GM18517 (cell line): ENCODE measurements around the gene RFTN1.

Experiments
- ATAC-seq: cut with Tn5 transposase; IDR thresholded peaks from one replicate; pipeline ENCODE4 v1.9.1; 2021; ENCODE audit warnings: mild to moderate bottlenecking, moderate library complexity; ENCODE audit not compliant: unreplicated experiment

RFTN1 gene

DNA sequence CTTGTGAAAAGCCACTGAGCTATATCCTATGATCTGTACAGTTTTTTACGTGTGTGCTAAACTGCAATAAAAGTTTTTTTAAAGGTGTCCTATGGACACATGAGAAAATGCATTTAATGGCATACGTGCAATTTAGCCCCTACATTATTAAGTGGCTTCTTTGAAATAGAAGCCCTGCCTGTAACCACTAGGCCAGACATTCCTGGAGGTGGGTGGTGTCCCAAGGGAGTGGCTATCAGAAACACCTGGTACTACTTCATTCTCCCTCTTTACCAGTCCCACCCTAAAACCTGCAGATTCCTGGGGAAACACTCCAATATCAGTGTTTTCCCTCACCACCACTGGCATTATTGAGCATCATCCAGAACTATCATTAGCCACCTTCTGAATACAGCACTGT is 148.5 kb downstream of the RFTN1 start:
- ATAC-seq: no peak

DNA sequence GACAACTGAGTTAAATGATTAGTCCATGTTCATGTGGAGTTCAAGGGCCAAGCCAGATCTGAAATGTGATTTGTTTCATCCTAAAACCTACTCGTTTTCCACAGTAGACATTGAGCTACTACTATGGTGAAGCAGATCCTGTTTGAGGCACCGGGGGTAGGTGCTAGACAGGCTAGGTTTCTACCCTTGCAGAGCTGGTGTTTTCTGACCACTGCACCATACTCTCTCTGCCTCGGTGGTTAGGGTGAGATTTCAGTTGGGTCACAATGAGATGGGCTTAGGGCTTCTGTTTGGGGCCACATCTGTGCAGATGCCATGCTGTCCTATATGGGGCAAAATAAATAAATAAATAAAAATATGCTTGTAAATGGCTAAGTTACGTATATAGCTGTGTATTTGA is 149.2 kb downstream of the RFTN1 start:
- no peak for ATAC-seq

DNA sequence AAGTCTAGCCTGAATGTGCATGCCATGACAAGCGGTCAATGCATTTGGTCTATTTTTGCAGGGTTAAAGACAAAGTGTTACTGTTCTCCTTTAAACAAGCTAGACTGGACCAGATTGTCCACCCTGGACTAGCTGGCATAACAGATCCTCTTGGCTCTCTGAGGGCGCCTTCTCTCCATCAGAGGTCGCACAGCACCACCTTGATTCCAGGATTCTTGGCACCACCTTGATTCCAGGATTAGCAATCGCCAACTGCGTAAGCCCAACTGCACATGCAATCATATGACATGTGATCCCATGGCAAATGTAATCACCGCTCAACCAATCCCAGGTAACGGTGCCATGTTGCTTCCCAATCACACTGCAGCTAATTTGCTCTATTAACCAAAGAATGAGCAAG is 149.9 kb downstream of the RFTN1 start:
- ATAC-seq: no peak

DNA sequence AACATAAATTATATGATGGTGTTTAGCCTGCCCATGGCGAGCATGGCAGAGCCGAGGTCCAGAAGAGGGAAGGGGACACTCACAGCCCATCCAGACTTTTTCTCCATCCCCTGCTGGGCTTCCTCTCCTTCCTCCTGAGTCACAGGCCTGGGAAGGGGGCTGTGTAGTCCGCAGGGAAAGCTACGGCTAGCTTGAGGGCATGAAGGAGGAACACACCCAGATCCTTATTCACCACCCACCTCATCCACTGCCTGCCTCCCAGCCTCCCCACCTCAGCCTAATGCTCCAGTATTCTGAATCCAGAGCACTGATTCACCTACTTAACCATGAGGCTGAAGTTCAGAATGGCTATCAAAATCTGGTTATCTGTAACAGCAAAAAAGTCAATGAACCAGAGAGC is 150.7 kb downstream of the RFTN1 start:
- no peak for ATAC-seq

DNA sequence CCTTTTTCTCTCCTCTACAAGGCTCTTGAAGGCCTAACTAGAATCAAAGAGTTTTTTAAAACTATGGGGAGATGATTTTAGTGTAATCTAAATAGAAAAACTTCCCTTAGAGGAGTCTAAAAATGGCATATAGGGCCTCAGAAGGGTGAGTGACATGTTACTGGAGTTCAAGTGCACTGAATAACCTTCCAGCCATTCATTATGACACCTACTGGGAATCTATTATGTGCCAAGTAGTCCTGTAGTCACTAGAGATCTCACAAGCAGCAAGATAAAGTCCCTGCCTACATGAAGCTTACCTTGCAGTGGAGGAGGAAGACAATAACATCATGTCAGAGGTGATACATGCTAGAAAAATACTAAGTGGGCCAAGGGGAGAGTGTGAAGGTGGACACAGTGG is 152.4 kb downstream of the RFTN1 start:
- ATAC-seq: no peak

DNA sequence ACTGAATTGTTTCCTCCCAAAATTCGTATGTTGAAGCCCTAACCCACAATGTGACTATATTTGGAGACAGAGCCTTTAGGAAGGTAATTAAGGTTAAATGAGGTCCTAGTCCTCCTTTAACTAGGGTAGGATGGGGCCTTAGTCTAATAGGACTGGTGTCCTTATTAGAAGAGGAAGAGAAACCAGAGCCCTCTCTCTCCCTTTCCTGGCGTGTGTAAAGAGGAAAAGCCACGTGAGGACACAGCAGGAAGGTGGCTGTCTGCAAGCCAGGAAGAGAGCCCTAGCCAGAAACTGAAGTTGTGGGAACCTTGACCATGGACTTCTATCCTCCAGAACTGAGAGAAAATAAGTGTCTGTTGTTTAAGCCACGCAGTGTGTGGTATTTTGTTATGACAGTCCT is 154.2 kb downstream of the RFTN1 start:
- no peak for ATAC-seq

DNA sequence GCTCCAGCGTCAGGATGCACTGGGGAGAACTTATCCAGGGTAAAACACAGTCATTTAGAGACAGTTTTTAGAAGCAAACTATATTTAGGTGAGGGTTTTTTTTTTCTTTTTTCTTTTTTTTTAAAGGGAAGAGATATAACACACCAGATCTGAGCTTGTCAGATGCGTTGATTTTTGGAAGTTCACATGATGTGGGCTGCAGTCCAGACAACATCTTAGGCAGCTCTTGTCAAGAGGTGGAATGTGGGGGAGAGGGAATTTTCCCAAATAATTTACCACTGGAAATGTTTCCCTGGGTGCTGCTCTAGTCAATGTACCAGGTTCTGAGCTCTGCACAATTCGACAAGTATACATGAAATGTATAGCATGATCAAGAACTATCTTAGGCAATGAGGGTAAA is 155.2 kb downstream of the RFTN1 start:
- no peak for ATAC-seq

DNA sequence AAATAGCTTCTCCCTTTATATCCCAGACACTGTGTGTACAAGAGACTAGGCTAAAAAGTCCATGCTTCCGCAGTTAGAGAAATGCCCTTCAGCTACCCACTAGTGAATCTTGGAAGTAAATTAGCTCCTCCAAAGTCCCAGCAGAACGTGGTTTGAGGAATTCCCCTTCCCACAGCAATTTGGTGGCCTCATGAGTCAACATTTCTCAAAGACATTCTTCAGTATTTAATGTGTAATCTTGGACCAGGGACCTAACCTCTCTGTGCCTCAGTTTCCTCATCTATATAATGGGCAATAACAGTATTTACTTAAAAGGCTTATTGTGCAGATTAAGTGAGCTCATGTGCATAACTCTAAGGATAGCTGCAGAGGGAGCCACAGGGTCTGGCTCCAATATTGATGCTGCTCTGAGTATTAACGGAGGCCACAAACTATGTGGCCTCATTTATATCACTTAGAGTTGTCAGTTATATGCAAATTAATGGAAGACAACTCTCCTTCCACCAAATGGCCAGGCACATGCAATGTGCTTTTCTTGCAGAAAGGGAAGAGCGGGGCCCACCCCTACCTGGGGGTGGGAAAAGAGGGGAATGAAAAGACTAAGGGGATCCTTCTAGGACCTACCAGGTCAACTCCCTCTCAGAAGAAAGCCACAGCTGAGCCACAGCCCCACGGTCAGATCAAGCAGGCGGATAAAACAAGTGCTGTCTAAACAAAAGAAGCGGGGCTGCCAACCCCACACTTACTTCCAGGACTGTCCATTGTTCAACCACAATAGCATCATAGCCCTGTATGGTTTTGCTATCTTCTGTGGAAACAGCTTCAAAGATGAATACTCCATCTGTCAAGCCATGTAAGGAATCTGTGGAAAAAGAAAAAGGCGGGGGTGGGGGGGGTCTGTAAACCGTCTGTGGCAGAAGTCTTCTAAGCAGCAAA is 156.0 kb downstream of the RFTN1 start:
- ATAC-seq: no peak

DNA sequence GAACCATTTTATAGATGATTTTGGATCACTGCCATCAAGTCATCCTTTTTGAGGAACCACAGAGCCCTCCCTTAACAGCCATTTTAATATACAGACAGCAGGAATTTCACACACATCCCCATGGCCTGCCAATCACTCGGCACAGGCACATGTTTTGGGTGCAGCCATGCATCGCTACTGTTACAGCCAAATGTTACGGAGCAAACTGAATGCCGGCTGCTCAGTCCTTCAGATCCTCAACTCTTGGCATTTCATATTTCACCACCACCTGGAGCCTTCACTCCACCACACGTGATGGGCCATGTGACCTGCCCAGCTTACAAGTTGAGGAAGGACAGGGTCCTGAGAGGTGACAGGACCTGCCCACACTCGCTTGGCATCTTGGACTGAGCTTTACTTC is 157.7 kb downstream of the RFTN1 start:
- ATAC-seq: no peak

DNA sequence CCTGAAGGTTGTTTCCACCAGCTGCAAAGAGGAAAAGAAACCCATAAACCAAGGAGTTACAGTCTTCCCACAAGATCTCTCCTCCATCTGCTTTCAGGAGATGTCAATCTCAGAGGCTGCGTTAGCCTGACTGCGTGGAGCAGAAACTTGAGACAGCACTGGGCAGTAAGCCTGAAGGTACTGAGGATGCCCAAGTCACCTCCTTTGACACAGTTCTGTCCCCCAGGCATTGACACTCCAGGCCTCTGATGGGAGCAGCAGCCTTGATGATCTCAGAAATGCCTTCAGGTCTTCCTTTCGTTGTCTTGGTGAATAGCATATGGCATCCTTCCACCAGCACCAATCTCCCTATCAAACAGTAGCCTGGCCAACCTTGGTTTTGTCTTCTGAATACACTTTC is 159.2 kb downstream of the RFTN1 start:
- no peak for ATAC-seq

DNA sequence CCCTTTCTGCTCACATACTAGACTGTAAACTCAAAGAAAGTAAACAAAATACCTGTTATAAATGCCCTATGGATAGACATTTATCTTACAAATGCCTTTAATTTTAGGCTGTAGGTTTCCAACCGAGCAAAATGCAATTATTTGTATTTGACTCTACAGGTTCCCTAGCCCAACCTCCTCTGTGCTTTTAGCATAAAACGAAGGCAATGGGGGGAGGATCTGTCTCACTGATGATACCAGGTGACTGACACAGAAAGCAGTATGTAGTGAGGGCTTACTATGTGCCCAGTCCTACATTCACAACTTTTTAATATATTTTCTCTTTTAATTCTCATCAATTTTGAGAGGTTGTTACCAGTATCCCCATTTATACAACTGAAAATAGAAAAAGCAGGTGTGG is 161.1 kb downstream of the RFTN1 start:
- no peak for ATAC-seq

DNA sequence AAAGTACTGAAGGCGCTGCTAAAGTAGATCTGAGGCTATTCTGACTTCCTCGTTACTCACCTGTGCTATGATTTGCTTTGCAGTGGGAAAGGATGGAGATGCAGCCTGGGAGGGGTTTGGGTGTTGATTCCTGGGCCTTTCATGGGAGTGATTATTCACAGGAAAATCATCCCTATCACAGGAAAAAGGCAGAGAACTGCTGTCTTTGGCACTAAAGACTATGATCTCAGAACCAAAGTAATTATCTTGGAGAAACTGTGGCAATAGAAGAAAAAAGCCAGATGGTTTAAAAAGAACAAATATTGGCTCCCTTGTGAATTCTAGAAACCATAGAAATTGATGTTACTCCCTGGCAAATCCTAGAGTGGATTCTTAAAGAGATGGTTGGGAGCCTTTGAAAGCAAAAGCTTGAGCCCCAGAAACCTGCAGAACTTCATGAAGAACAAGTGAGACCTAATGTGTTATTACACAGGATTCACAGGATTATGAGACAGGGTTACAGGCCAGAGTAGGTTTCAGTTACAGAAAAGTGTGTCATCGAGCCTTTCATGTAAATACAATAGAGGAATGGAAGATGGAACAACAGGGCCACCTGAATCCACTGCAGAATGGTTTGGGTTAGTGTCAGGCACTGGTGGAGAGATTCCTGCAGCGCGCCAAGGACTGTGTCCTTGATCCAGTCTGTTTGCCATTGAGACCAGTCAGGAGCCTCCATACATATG is 162.7 kb downstream of the RFTN1 start:
- ATAC-seq: no peak

DNA sequence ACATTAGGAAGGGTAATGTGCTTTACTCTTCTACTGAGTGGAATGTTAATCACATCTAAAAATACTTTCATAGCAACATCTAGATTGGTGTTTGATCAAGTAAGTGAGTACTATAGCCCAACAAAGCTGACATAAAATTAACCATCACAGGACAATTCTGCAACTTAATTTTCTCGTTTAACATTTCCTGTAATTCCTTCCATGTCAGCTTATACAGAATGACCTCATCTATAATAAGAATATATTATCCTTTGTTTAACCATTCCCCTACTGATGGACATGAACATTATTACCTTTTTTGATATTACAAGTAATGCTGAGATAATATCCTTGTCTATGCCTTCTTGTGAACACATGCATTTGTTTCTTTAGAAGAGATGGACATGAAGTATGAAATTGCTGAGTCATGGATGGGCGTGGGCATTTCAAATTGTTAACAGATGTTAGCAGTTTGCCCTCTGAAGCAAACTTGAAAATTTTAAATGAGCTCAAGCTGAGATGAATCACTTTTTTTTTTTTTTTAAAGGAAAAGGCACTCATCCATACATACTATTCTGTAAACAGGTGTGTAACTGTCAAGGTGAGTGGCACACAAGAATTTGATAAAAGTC is 163.4 kb downstream of the RFTN1 start:
- no peak for ATAC-seq

DNA sequence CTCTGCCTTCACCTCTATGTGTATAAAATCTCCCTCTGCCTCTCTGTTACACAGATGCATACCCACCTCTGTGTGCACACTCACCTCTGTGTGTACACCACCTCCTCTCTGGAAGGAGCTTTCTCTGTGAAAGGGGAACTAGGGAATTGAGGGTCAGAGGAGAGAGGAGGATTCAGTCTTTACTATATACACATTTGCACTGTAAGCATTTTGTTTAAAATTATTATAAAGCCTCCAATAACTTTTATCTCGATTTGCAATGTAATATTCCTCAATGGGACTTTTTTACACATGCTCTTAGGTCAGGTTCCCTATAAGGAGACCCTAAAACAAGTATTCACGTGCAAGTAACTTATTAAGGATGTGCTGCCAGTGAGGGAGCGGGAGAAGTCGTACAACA is 166.0 kb downstream of the RFTN1 start:
- no peak for ATAC-seq

DNA sequence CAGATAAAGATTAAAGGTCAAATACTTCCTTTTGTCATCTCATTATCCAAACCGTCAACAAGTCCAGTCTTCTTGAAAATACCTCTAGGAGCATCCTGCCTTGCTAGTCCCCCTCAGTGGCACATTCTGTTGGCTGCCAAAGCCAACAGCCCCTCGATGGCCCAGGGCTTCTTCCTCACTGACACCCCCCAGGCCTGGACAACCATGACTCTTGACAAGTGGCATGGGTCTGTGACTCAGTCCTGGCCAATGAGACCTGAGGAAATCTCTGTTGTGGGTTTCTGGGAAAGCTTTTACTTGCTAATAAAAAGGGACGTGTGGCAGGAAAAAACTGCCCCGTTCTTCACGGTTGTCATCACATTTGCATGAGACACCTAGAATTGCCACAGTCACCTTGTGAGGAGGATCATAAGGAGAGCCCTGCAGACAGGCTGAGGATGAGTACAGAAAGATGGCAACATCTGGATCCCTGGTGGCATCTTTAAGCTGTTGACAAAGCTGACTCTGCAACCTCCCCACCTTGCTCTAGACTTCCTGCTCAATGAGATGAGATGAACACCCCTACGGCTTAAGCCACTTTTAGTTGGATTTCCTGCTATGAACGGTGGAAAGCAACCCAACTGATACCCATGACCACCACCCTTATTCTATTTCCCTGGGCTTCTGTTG is 167.0 kb downstream of the RFTN1 start:
- ATAC-seq: no peak

DNA sequence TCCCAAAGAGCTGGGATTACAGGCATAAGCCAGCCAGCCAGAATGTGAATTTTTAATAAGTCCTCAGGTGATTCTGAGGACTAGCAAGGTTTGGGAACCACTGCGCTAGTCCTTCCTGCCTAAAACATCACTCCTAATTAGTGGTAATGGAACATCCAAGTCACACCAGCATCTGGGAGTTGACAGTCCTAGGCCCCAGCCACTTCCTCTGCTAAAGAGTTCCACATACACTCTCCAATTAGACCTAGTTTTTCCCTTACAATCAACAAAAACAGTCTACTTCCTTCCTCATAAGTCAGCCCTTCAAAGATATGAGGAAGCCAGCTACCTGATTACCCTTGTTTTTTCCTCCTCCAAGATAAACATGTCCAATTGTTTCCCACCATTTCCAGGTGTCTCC is 170.4 kb downstream of the RFTN1 start:
- ATAC-seq: no peak

DNA sequence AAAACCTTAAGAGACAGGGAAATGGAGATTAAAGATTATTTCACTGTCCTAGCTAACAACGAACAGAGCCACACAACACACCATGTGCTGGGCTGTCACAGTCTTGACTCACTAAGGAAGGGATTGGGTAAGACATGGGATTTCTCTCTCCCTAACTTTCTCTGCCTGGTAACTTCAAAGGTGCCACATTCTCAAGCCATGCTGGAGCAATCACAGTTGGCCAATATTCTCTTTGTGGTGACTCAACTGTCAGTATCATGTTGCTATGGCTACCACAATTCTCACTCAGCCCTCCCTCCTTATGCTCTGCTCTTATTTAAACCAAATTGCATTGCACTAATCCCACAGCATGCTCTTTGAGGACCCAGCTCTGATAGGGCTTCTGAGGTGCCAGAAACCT is 174.5 kb downstream of the RFTN1 start:
- ATAC-seq: no peak

DNA sequence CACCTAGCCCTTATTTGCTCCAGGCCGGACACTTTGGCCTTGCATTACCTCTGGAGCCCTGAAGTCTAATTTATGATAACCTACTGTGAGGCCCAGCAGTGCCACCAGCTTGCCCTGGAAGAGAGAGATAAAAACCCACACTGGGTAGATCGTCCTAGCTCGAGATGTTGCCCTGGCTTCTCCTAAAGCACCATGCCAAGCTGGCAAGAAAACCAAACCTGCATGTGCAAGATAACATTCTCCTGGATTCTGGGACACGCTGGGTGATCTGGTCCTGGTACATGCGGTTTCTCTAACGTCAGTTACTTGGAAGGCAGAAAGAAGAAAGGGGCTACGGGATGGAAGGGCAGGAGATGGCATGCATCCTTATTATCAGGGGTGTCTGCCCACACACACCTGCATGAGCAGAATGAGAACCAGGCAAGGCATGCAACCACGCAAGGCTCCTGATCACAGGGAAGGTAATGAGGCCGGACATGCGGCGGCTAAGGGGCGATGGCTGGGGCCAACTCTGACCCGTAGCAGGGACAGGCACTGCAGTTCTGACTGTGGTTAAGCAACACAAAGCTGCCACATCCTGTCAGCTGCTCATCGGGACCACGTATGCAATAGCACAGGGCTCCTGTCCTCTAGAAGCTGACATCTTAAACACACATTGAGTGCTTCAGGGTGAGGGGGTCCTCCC is 175.5 kb downstream of the RFTN1 start:
- no peak for ATAC-seq

DNA sequence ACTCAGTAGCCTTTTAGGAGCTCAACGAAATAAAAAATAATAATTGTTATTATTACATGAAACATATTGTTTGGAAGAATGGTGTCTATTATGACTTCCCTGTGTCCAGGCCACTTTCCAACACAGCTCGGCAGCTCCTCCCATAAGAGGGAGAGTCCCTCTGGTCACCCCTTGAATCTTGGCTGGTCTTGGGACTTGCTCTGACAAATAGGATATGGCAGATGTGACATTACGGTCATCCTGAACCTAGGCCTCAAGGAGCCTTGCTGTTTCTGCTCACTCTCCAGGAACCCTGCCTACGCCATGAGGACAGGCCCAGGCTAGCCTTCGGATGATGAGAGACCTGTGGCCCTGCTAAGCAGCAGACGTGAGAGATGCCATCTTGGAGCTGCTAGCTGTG is 176.7 kb downstream of the RFTN1 start:
- no peak for ATAC-seq

DNA sequence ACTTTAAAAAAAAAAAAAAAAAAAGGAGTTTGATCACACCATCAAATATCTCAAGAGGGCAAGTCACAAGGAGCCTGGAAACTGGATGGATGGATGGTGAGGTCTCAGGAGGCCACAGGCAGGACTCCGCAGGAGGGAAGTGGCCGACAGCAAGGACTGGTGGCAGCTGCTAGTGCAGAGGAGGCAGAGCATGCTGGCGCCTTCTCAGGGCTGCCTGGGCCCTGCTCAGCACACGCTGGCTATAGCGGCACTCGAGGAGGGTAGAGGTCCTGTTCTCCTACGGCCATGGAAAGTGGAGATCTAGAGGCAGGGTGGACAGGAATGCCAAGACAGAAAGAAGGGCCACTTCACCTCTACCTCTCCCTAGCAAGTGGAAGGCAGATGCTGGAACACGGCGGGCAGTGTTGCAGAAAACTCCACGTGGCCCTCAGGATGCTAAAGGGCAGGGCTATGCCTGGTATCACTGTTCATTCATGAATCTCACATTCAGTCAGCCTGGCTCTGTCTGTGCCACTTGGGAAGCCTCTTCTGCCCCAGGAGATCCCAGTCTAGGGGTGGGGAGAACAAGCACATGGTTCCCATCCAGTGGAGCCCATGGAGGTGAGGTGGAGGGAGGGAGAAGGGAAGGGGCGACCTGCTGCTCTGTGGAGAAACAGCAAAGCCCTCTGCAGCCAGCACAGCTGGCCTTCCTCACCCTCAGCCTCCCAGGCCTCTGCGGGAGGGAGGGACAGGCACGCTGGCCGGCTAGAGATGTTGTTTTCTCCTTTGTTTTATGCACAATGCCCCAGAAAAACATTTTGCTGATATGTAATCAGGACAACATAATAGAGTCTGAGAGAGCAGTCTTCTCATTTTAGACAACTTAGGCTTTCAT is 177.5 kb downstream of the RFTN1 start:
- ATAC-seq: no peak
